ENCODE measurements around the gene KCNMA1. TPM values are rescaled to one million over a fixed set of nuclear protein-coding genes. Genes with fewer than 3 reads are reported as not detected.

Gene KCNMA1
- total RNA-seq, 2 donors from 2014 or later, result 168 to 188 TPM

DNA sequence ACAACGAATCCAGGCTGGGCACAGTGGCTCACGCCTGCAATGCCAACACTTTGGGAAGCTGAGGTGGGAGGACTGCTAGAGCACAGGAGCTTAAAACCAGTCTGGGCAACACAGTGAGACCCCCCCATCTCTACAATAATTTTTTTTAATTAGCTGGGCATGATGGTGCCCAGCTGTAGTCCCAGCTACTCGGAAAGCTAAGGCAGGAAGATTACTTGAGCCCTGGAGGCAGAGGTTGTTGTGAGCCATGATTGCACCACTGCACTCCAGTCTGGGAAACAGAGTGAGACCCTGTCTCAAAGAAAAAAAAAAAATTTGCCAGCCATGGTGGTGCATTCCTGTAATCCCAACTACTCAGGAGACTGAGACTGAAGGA is 396.3 kb downstream of the KCNMA1 start:
- DNase-seq (ENCODE audit: low spot score) (no peak), ATAC-seq (ENCODE audit: insufficient number of reproducible peaks, low FRiP score, low read depth) (no peak)
- Histone ChIP-seq H3K36me3 (no peaks in the 10 kb centered on the region), H3K4me1 (ENCODE audit: control insufficient read depth in 1 of 2, low read depth in 2 of 2) (peaks cover 50 to 100% of the 10 kb centered on the region in 2 donors), H3K4me3 (no peak overlapping the region), H3K27ac (peak overlapping the region; percentile 60 to 79), H3K27me3 (replicated peaks; ENCODE audit: insufficient read depth) (no peaks in the 10 kb centered on the region), H3K9me3 (no peaks in the 10 kb centered on the region)
- no peak for TF ChIP-seq CTCF (IDR thresholded peaks at IDR 0.05)

DNA sequence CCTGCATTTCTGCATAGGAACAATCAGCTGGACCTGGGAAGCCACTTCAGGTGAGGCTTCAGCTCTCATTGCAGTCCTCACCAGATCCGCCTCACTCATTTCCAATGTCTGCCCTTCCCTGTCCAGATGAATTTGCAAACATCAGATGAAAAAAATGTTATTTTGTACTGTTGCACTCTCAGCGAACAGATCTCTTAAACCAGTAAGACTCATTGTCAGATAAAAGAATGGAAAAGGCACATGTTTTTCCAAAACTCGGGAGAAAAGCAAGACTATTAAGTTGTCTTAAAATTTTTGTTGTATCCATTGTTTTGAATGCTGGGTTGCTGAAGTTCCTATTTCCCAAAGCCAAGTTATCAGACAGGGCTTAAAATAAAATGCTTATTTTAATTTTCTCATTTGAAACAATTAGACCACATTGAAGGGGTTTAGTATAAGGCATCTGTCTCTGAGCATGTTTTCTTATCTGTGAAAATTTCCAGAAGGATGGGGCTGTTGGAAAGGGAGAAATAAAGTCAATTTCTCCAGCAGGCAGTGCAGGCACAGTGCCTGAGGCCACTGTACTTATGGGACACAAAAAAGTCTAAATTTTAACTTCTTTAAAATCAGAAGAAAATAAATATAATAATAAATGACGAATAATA is 396.8 kb downstream of the KCNMA1 start:
- no peak for TF ChIP-seq CTCF (IDR thresholded peaks at IDR 0.05)
- H3K36me3 ChIP-seq, result no peaks in the 10 kb centered on the region
- peak overlapping the region; percentile 60 to 79 for H3K27ac ChIP-seq
- H3K27me3 ChIP-seq (replicated peaks; ENCODE audit: insufficient read depth), result no peaks in the 10 kb centered on the region
- no peak overlapping the region for H3K4me3 ChIP-seq
- no peak for ATAC-seq (ENCODE audit: insufficient number of reproducible peaks, low FRiP score, low read depth)
- H3K4me1 ChIP-seq (ENCODE audit: control insufficient read depth in 1 of 2, low read depth in 2 of 2), result peaks cover 45 to 99% of the 10 kb centered on the region in 2 donors
- no peak for DNase-seq (ENCODE audit: low spot score)
- no peaks in the 10 kb centered on the region for H3K9me3 ChIP-seq

DNA sequence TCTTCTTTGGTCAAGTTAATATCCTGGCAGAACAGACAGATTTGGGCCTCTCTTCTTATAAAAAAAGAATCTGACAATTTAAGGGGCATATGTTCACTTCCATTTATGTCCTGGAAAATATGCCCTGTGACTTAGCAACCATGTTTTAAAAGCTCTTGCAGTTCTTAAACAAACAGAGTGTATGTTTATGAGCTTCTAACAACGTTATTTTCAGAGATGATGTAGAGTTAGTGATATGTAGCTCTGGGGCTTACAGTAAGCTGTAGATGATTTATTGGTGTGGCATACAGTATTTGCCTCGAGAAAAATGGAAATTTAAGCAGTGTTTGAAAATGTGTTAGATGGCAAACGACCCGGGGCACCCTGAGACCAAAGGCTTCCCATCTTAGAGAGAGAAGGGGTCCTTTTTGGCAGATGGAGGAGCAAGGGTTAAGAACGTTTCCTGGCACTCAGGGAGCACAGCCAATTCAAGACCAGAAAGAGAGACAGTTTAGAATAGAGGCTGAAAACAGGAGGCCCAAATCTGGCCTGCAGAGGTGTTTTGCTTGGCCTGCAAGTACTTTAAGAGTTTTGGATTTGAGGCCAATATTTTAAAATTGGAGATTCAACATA is 397.5 kb downstream of the KCNMA1 start:
- no peak overlapping the region for H3K4me3 ChIP-seq
- H3K27me3 ChIP-seq (replicated peaks; ENCODE audit: insufficient read depth), result no peaks in the 10 kb centered on the region
- H3K27ac ChIP-seq, result peak overlapping the region; percentile 60 to 79
- ATAC-seq (ENCODE audit: insufficient number of reproducible peaks, low FRiP score, low read depth) (no peak), DNase-seq (ENCODE audit: low spot score) (no peak)
- H3K4me1 ChIP-seq (ENCODE audit: control insufficient read depth in 1 of 2, low read depth in 2 of 2), result peaks cover 43 to 99% of the 10 kb centered on the region in 2 donors
- H3K36me3 ChIP-seq, result no peaks in the 10 kb centered on the region
- H3K9me3 ChIP-seq, result no peaks in the 10 kb centered on the region
- TF ChIP-seq CTCF (IDR thresholded peaks at IDR 0.05), result no peak

GRCh38 chr10:77237120-77237519 is 400.5 kb downstream of the KCNMA1 start:
- DNase-seq (ENCODE audit: low spot score) (no peak), ATAC-seq (ENCODE audit: insufficient number of reproducible peaks, low FRiP score, low read depth) (no peak)
- Histone ChIP-seq H3K4me3 (no peak overlapping the region), H3K9me3 (no peaks in the 10 kb centered on the region), H3K27me3 (replicated peaks; ENCODE audit: insufficient read depth) (no peaks in the 10 kb centered on the region), H3K36me3 (no peaks in the 10 kb centered on the region), H3K4me1 (ENCODE audit: control insufficient read depth in 1 of 2, low read depth in 2 of 2) (peaks cover 28 to 80% of the 10 kb centered on the region in 2 donors), H3K27ac (peak overlapping the region; percentile 44 to 79)
- TF ChIP-seq CTCF (IDR thresholded peaks at IDR 0.05), result no peak

DNA sequence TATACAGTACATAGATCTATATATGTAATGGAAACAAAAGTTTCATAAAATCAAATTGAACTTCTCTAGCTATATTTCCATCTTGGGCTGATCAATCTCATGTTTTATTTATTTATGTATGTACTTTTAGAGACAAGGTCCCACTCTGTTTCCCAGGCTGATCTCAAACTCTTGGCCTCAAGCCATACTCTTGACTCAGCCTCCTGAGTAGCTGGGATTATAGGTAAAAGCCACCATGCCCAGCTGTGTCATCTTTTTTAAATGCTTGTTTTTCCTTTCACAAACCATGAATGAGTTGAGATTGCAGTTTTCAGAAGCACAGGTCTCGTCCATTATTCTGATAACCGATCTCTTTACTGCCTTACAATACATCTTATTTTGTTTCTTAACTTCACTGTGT is 400.9 kb downstream of the KCNMA1 start:
- TF ChIP-seq CTCF (IDR thresholded peaks at IDR 0.05), result no peak
- no peak overlapping the region for H3K4me3 ChIP-seq
- ATAC-seq (ENCODE audit: insufficient number of reproducible peaks, low FRiP score, low read depth) (no peak), DNase-seq (ENCODE audit: low spot score) (no peak)
- no peaks in the 10 kb centered on the region for H3K9me3 ChIP-seq
- H3K27me3 ChIP-seq (replicated peaks; ENCODE audit: insufficient read depth), result no peaks in the 10 kb centered on the region
- peak overlapping the region in 1 of 2 donors; percentile 79 for H3K27ac ChIP-seq
- no peaks in the 10 kb centered on the region for H3K36me3 ChIP-seq
- H3K4me1 ChIP-seq (ENCODE audit: control insufficient read depth in 1 of 2, low read depth in 2 of 2), result peaks cover 24 to 76% of the 10 kb centered on the region in 2 donors
